ENCODE results near the gene GSTK1.

GSTK1 gene

GRCh38 chr7:143257501-143257900 is 5.7 kb upstream of the GSTK1 start:
- H3K27ac ChIP-seq = no peak overlapping the region
- TF ChIP-seq ZFX (IDR thresholded peaks at IDR 0.05) (no peak), CTCF (conservative IDR thresholded peaks at IDR 0.05) (no peak)

GRCh38 chr7:143258831-143259230 is 4.4 kb upstream of the GSTK1 start:
- TF ChIP-seq ZFX (IDR thresholded peaks at IDR 0.05) (no peak), CTCF (conservative IDR thresholded peaks at IDR 0.05) (no peak)
- H3K27ac ChIP-seq = no peak overlapping the region

GRCh38 chr7:143259765-143260164 is 3.5 kb upstream of the GSTK1 start:
- no peak overlapping the region for H3K27ac ChIP-seq
- TF ChIP-seq CTCF (conservative IDR thresholded peaks at IDR 0.05) (no peak), ZFX (IDR thresholded peaks at IDR 0.05) (no peak)

GRCh38 chr7:143261901-143262300 is 1.3 kb upstream of the GSTK1 start:
- H3K27ac ChIP-seq = no peak overlapping the region
- TF ChIP-seq CTCF (conservative IDR thresholded peaks at IDR 0.05) = no peak
- TF ChIP-seq ZFX (IDR thresholded peaks at IDR 0.05) = no peak

GRCh38 chr7:143264196-143264568 is 941 bp downstream of the GSTK1 start:
- peak overlapping the region; percentile 83 for H3K27ac ChIP-seq

- H3K27ac ChIP-seq = no peak overlapping the region
- TF ChIP-seq ZFX (IDR thresholded peaks at IDR 0.05) (no peak), CTCF (conservative IDR thresholded peaks at IDR 0.05) (no peak)
Measured at GRCh38 chr7:143265017-143265693, 1.9 kb downstream of the GSTK1 start.

- no peak for TF ChIP-seq ZFX (IDR thresholded peaks at IDR 0.05)
- TF ChIP-seq CTCF (conservative IDR thresholded peaks at IDR 0.05) = no peak
Measured at GRCh38 chr7:143269251-143269650, 6.0 kb downstream of the GSTK1 start.

GRCh38 chr7:143271240-143271639 is 8.0 kb downstream of the GSTK1 start:
- no peak overlapping the region for H3K27ac ChIP-seq
- TF ChIP-seq ZFX (IDR thresholded peaks at IDR 0.05) = no peak
- no peak for TF ChIP-seq CTCF (conservative IDR thresholded peaks at IDR 0.05)

More at GRCh38 chr7:143269251-143269650, 6.0 kb downstream of the GSTK1 start:
- no peak overlapping the region for H3K27ac ChIP-seq

All from C4-2B (cell line).